Kidney epithelial cell (primary cell): Measurements from ENCODE around the gene CSAG3. TPM values are rescaled to one million over a fixed set of nuclear protein-coding genes. Genes with fewer than 3 reads are reported as not detected.
"Not testable (repeated sequence)": the region's sequence is repeated elsewhere in the genome, so short reads cannot be mapped to it uniquely, and the experiment has no call there.

Experiments
- DNase-seq: peaks from one replicate; pipeline ENCODE4 v3.0.0-alpha.2; 2010; ENCODE audit warnings: low read depth
- H3K27me3 ChIP-seq: 2 replicates; pipeline ENCODE4 v1.6.0; 2011; ENCODE audit warnings: low read length; ENCODE audit not compliant: control insufficient read depth, insufficient read depth
- H3K36me3 ChIP-seq: 2 replicates; pipeline ENCODE4 v1.5.1; 2011; ENCODE audit warnings: low read length; ENCODE audit not compliant: control insufficient read depth, insufficient read depth
- H3K4me3 ChIP-seq: 2 replicates; pipeline ENCODE4 v1.5.1; 2011; ENCODE audit warnings: low read depth, mild to moderate bottlenecking, control low read depth, low read length
- CTCF ChIP-seq: IDR thresholded peaks from 2 replicates; pipeline ENCODE4 v1.5.1; 2011; ENCODE audit warnings: mild to moderate bottlenecking, moderate library complexity, low read length, control low read depth, inconsistent platforms; ENCODE audit not compliant: insufficient read depth, poor library complexity, severe bottlenecking
- total RNA-seq: library from RNA; depleted of rRNA; stranded (reverse); fragments of >200 nt; gene quantifications from 2 replicates; pipeline ENCODE4 v1.2.3, GENCODE V29; 2015

The CSAG3 gene
- total RNA-seq, result not detected in 2 replicates

GRCh38 chrX:152758918-152759317 is at the start of gene CSAG3:
CSAG3 (plus strand) TSS chrX:152759218.
- H3K27me3 ChIP-seq, H3K36me3 ChIP-seq, H3K4me3 ChIP-seq, DNase-seq: not testable (repeated sequence)

- H3K4me3 ChIP-seq, H3K36me3 ChIP-seq, H3K27me3 ChIP-seq, DNase-seq: not testable (repeated sequence)
These were observed 45.8 kb upstream of the CSAG3 start for GRCh38 chrX:152713195-152713594.

GRCh38 chrX:152713815-152714787 is 44.9 kb upstream of the CSAG3 start, which contains the start of gene MAGEA2B:
MAGEA2B (plus strand) TSS chrX:152714628; CDS start chrX:152717107, 2,479 bp downstream.
- H3K27me3 ChIP-seq, DNase-seq, H3K36me3 ChIP-seq, H3K4me3 ChIP-seq: not testable (repeated sequence)

GRCh38 chrX:152725409-152725808 is 33.6 kb upstream of the CSAG3 start:
- Histone ChIP-seq H3K4me3 (no peak overlapping the region), H3K27me3 (no peaks in the 10 kb centered on the region), H3K36me3 (no peaks in the 10 kb centered on the region)
- DNase-seq, result no peak
- no peak for TF ChIP-seq CTCF

GRCh38 chrX:152733261-152733975 is 25.6 kb upstream of the CSAG3 start, which contains the start of the genes CSAG1 and MAGEA12:
CSAG1 (minus strand) TSS chrX:152733721; CDS start chrX:152732460, 1,261 bp downstream.
MAGEA12 (plus strand) TSS chrX:152733757; CDS start chrX:152736162, 2,405 bp downstream.
- Histone ChIP-seq H3K27me3 (no peaks in the 10 kb centered on the region), H3K36me3 (no peaks in the 10 kb centered on the region), H3K4me3 (no peak within 1 kb of the TSS)
- TF ChIP-seq CTCF, result no peak
- DNase-seq, result no peak

GRCh38 chrX:152734143-152734858 is 24.7 kb upstream of the CSAG3 start:
- not testable (repeated sequence) for H3K36me3 ChIP-seq, DNase-seq, H3K4me3 ChIP-seq, H3K27me3 ChIP-seq

- no peaks in the 10 kb centered on the region for H3K36me3 ChIP-seq
- no peak overlapping the region for H3K4me3 ChIP-seq
- no peak for DNase-seq
- TF ChIP-seq CTCF, result no peak
- H3K27me3 ChIP-seq, result no peaks in the 10 kb centered on the region
These were observed 23.9 kb upstream of the CSAG3 start for GRCh38 chrX:152735101-152735500.
